ENCODE results near the gene RSPRY1. TPM values are rescaled to one million over a fixed set of nuclear protein-coding genes. Genes with fewer than 3 reads are reported as not detected.

RSPRY1 gene
- total RNA-seq, 1 donor from 2014 or later: 14.0 TPM

DNA sequence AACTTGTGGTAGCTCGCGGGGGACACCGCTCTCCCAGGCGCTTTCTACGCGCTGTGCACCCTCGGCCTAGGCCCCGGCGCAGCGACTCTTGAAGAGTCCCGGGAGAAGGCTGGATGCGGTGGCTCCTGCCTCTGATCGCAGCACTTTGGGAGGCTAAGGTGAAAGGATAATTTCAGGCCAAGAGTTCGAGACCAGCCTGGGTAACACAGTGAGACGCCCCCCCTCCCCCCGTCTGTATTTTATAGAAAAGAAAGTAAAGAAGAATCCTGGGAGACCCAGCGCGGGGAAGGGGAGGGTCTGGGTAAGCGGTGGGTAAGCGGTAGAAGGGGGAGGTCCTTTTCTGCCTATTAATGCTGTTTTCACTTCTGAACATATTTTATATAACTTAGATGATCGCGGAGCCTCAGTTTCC lies 98.8 kb downstream of the RSPRY1 start:
- peaks cover 14% of the 10 kb centered on the region for H3K4me1 ChIP-seq
- peak overlapping the region; percentile 75 for H3K4me3 ChIP-seq
- intact Hi-C loops (cut with micrococcal nuclease): no loop called here
- no peaks in the 10 kb centered on the region for H3K9me3 ChIP-seq (replicated peaks)
- no peak for DNase-seq
- peaks cover 18% of the 10 kb centered on the region for H3K27me3 ChIP-seq (ENCODE audit: low read depth)
- H3K27ac ChIP-seq (replicated peaks): peak overlapping the region; percentile 61
- TF ChIP-seq, protein P1, sequence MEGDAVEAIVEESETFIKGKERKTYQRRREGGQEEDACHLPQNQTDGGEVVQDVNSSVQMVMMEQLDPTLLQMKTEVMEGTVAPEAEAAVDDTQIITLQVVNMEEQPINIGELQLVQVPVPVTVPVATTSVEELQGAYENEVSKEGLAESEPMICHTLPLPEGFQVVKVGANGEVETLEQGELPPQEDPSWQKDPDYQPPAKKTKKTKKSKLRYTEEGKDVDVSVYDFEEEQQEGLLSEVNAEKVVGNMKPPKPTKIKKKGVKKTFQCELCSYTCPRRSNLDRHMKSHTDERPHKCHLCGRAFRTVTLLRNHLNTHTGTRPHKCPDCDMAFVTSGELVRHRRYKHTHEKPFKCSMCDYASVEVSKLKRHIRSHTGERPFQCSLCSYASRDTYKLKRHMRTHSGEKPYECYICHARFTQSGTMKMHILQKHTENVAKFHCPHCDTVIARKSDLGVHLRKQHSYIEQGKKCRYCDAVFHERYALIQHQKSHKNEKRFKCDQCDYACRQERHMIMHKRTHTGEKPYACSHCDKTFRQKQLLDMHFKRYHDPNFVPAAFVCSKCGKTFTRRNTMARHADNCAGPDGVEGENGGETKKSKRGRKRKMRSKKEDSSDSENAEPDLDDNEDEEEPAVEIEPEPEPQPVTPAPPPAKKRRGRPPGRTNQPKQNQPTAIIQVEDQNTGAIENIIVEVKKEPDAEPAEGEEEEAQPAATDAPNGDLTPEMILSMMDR (IDR thresholded peaks at IDR 0.05; ENCODE audit: borderline replicate concordance): no peak
- no peaks in the 10 kb centered on the region for H3K36me3 ChIP-seq

GRCh38 chr16:57285379-57285778 lies 99.2 kb downstream of the RSPRY1 start:
- peak overlapping the region; percentile 75 for H3K4me3 ChIP-seq
- TF ChIP-seq, protein P1 (IDR thresholded peaks at IDR 0.05; ENCODE audit: borderline replicate concordance): no peak
- intact Hi-C loops (cut with micrococcal nuclease): no loop called here

DNA sequence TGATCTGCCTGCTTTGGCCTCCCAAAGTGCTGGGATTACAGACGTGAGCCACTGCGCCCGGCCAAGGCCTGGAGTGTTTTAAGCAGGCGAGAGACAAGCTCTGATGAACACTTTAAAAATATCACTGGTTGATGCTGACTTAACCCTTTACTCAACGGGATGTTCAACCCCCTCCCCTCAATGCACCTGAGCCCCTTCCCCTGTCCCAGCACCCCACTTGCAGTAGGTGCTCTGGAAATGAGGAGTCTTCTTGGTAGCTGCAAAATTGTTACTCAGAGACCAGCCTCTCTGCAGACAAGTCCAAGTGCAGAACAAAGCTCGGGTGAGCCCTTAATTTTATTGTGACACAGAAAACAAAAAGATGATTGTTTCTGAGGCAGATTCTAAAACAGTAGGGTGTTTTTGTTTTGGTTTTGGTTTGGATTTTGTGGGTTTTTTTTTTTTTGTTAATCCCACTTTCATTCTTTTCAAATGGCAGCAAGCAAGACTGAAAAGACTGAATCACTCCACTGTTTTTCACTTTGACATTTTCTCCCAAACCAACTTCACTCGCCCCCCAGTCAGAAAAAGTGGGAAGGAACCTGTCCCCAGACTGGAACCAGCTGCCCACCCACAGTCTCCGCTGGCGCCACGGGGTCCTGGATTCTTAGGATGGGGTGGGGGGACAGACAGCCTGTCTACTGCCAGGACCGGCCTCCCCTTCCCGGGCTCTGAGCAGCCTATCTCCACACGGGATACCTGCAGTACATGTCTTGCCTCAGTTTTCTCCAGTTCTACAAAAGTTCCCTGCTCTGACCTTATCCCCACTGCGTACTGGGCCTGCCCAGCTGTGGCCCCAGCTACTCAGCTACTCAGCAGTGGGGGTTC lies 103.5 kb downstream of the RSPRY1 start:
- no peak for DNase-seq
- intact Hi-C loops (cut with micrococcal nuclease): no loop called here
- no peaks in the 10 kb centered on the region for H3K36me3 ChIP-seq
- TF ChIP-seq, protein P1 (IDR thresholded peaks at IDR 0.05; ENCODE audit: borderline replicate concordance): no peak
- H3K9me3 ChIP-seq (replicated peaks): no peaks in the 10 kb centered on the region
- no peak overlapping the region for H3K27ac ChIP-seq (replicated peaks)
- H3K27me3 ChIP-seq (ENCODE audit: low read depth): peaks cover 6% of the 10 kb centered on the region
- H3K4me1 ChIP-seq: peaks cover 6% of the 10 kb centered on the region
- H3K4me3 ChIP-seq: no peak overlapping the region

More at GRCh38 chr16:57285379-57285778, 99.2 kb downstream of the RSPRY1 start:
- H3K36me3 ChIP-seq: no peaks in the 10 kb centered on the region
- no peaks in the 10 kb centered on the region for H3K9me3 ChIP-seq (replicated peaks)
- peaks cover 18% of the 10 kb centered on the region for H3K27me3 ChIP-seq (ENCODE audit: low read depth)
- H3K4me1 ChIP-seq: peaks cover 14% of the 10 kb centered on the region
- no peak for DNase-seq
- H3K27ac ChIP-seq (replicated peaks): no peak overlapping the region

Other genes with a start within 250 kb of the RSPRY1 start
- 0.16 TPM for gene CETP, start 224.4 kb upstream of the RSPRY1 start, total RNA-seq
- gene NLRC5, start 196.8 kb upstream of the RSPRY1 start, total RNA-seq: 6.6 TPM
- gene CPNE2, start 93.7 kb upstream of the RSPRY1 start, total RNA-seq: 13.7 TPM
- gene PSME3IP1, start 290 bp upstream of the RSPRY1 start, total RNA-seq: 56.3 TPM
- gene ARL2BP, start 58.9 kb downstream of the RSPRY1 start, total RNA-seq: 57.8 TPM
- gene PLLP, start 98.3 kb downstream of the RSPRY1 start, total RNA-seq: 5.2 TPM
- not detected for gene CCL22, start 172.5 kb downstream of the RSPRY1 start, total RNA-seq
- gene CX3CL1, start 186.2 kb downstream of the RSPRY1 start, total RNA-seq: 11.7 TPM
- gene CCL17, start 218.4 kb downstream of the RSPRY1 start, total RNA-seq: not detected

Data from left ventricle myocardium inferior (tissue), 1 donor.